Limb (tissue), 2 donors: ENCODE results near the gene PPP2R5D.

Experiments
- DNase-seq, 2 donors: peaks; one replicate each; pipeline ENCODE4 v3.0.0-alpha.2; 2016; ENCODE audit errors: extremely low spot score in 2 of 2

PPP2R5D gene

GRCh38 chr6:42963179-42963854 lies 21.1 kb upstream of the PPP2R5D start:
- no peak for DNase-seq

- DNase-seq: no peak
These were observed 20.3 kb upstream of the PPP2R5D start for GRCh38 chr6:42963855-42964605.

- DNase-seq: no peak
These were observed 17.8 kb upstream of the PPP2R5D start for GRCh38 chr6:42966571-42966970.

- DNase-seq: no peak
These were observed 17.1 kb upstream of the PPP2R5D start for GRCh38 chr6:42967228-42967627.

- DNase-seq: no peak
These were observed 16.2 kb upstream of the PPP2R5D start for GRCh38 chr6:42968126-42968701.

- DNase-seq: no peak
These were observed 15.6 kb upstream of the PPP2R5D start for GRCh38 chr6:42968783-42969182.

GRCh38 chr6:42969431-42969830 lies 14.9 kb upstream of the PPP2R5D start:
- no peak for DNase-seq

GRCh38 chr6:42969934-42970333 lies 14.4 kb upstream of the PPP2R5D start:
- no peak for DNase-seq

- no peak for DNase-seq
These were observed 13.3 kb upstream of the PPP2R5D start for GRCh38 chr6:42970871-42971612.

GRCh38 chr6:42971746-42972327 lies 12.5 kb upstream of the PPP2R5D start:
- DNase-seq: no peak

GRCh38 chr6:42973926-42974325 lies 10.4 kb upstream of the PPP2R5D start:
- DNase-seq: no peak

- no peak for DNase-seq
These were observed 9.4 kb upstream of the PPP2R5D start for GRCh38 chr6:42974919-42975505.

- no peak for DNase-seq
These were observed 5.9 kb upstream of the PPP2R5D start for GRCh38 chr6:42978487-42978838.

- DNase-seq: peak; percentile 88 to 91
These were observed 5.4 kb upstream of the PPP2R5D start, which contains the start of gene PEX6 for GRCh38 chr6:42978839-42979522. Gene PEX6 (minus strand): TSS chr6:42979181. CDS start chr6:42979150, 31 bp downstream.

GRCh38 chr6:42979523-42980177 lies 4.7 kb upstream of the PPP2R5D start:
- no peak for DNase-seq

GRCh38 chr6:42981836-42982235 lies 2.5 kb upstream of the PPP2R5D start:
- no peak for DNase-seq

GRCh38 chr6:42984924-42985475 lies 630 bp downstream of the PPP2R5D start:
- peak in 1 of 2 donors; percentile 43 for DNase-seq

- no peak for DNase-seq
These were observed 3.4 kb downstream of the PPP2R5D start for GRCh38 chr6:42987533-42988451.
